Spinal cord (tissue), 10 donors: ENCODE results near the gene OR6A2. TPM values are rescaled to one million over a fixed set of nuclear protein-coding genes. Genes with fewer than 3 reads are reported as not detected.
A peak's percentile ranks its signal among the peaks of the same experiment; 100 is the strongest.

Source experiments
- DNase-seq, 6 donors: peaks; one replicate each; pipeline versions ENCODE4 v3.0.0 to v3.0.0-alpha.2; 2013 to 2015; ENCODE audit warnings: low spot score in 6 of 6, low read depth in 4 of 6
- H3K27ac ChIP-seq: one replicate; pipeline ENCODE4 v1.5.1; 2013; ENCODE audit warnings: low read depth, low read length, control low read depth
- H3K27me3 ChIP-seq: one replicate; pipeline ENCODE4 v1.6.1; 2013; ENCODE audit warnings: low read length; ENCODE audit not compliant: control insufficient read depth, insufficient read depth
- H3K36me3 ChIP-seq: one replicate; pipeline ENCODE4 v1.6.1; 2013; ENCODE audit warnings: low read length; ENCODE audit not compliant: control insufficient read depth, insufficient read depth
- H3K4me1 ChIP-seq: one replicate; pipeline ENCODE4 v1.6.1; 2013; ENCODE audit warnings: low read length; ENCODE audit not compliant: control insufficient read depth, insufficient read depth
- H3K4me3 ChIP-seq: one replicate; pipeline ENCODE4 v1.5.1; 2013; ENCODE audit warnings: low read depth, low read length, control low read depth
- H3K9me3 ChIP-seq: one replicate; pipeline ENCODE4 v1.6.1; 2013; ENCODE audit warnings: low read length; ENCODE audit not compliant: control insufficient read depth, insufficient read depth
- WGBS: methylation state at CpG from one replicate; pipeline ENCODE4 v1.1.5; 2013; ENCODE audit warnings: missing lambda C conversion rate; ENCODE audit not compliant: insufficient coverage; 5-methylcytosine and 5-hydroxymethylcytosine counted together
- polyA plus RNA-seq, 2 donors: library from polyadenylated mRNA; unstranded; fragments of 120-200 nt; gene quantifications; one replicate each; pipeline ENCODE4 v1.2.1, GENCODE V29; 2013; ENCODE audit not compliant: insufficient read length in 2 of 2
- total RNA-seq, 2 donors: library from RNA; depleted of rRNA in 1 of 2; stranded (reverse); fragments of 120-200 nt in 1 of 2; fragments of >200 nt in 1 of 2; gene quantifications; one replicate each; pipeline versions ENCODE4 v1.2.3 to v1.2.4, GENCODE V29; 2013 to 2014
- donor health status: healthy.

OR6A2 gene
- total and polyA plus RNA-seq, 4 donors = 0.11 to 0.89 TPM; not detected in 2

- no peak within 1 kb of the TSS for H3K4me3 ChIP-seq
- 100% methylated on average over 1 of the region's 4 CpGs for WGBS
- H3K27ac ChIP-seq = no peak within 1 kb of the TSS
- H3K27me3 ChIP-seq = no peaks in the 10 kb centered on the region
- no peak for DNase-seq
- H3K9me3 ChIP-seq = no peaks in the 10 kb centered on the region
- no peaks in the 10 kb centered on the region for H3K36me3 ChIP-seq
- no peaks in the 10 kb centered on the region for H3K4me1 ChIP-seq
Observed at GRCh38 chr11:6771926-6772893, 27.3 kb downstream of the OR6A2 start, which contains the start of gene OR2AG2. TSS of gene OR2AG2 (minus strand) at chr11:6771976. CDS start at chr11:6768957, 3,019 bp downstream.

- 50% methylated on average over 2 of the region's 2 CpGs for whole genome bisulfite sequencing
- no peaks in the 10 kb centered on the region for H3K27me3 ChIP-seq
- no peak overlapping the region for H3K4me3 ChIP-seq
- H3K4me1 ChIP-seq = no peaks in the 10 kb centered on the region
- no peaks in the 10 kb centered on the region for H3K9me3 ChIP-seq
- no peak overlapping the region for H3K27ac ChIP-seq
- no peaks in the 10 kb centered on the region for H3K36me3 ChIP-seq
- peak; percentile 31 to 89 (median 44) for DNase-seq
Observed at GRCh38 chr11:6757373-6757967, 42.0 kb downstream of the OR6A2 start.

GRCh38 chr11:6755953-6756347 is 43.5 kb downstream of the OR6A2 start:
- no peaks in the 10 kb centered on the region for H3K9me3 ChIP-seq
- no peaks in the 10 kb centered on the region for H3K4me1 ChIP-seq
- no peak overlapping the region for H3K27ac ChIP-seq
- no peaks in the 10 kb centered on the region for H3K27me3 ChIP-seq
- no peaks in the 10 kb centered on the region for H3K36me3 ChIP-seq
- no peak for DNase-seq
- no peak overlapping the region for H3K4me3 ChIP-seq
- no CpG with 5 or more reads among the region's 1 CpG for WGBS

GRCh38 chr11:6755303-6755952 is 44.1 kb downstream of the OR6A2 start:
- no peaks in the 10 kb centered on the region for H3K27me3 ChIP-seq
- H3K4me3 ChIP-seq = no peak overlapping the region
- H3K27ac ChIP-seq = no peak overlapping the region
- no peaks in the 10 kb centered on the region for H3K4me1 ChIP-seq
- no peaks in the 10 kb centered on the region for H3K9me3 ChIP-seq
- no peaks in the 10 kb centered on the region for H3K36me3 ChIP-seq
- WGBS = no CpG with 5 or more reads among the region's 5 CpGs
- peak in 4 of 6 donors; percentile 15 to 81 (median 52) for DNase-seq

DNA sequence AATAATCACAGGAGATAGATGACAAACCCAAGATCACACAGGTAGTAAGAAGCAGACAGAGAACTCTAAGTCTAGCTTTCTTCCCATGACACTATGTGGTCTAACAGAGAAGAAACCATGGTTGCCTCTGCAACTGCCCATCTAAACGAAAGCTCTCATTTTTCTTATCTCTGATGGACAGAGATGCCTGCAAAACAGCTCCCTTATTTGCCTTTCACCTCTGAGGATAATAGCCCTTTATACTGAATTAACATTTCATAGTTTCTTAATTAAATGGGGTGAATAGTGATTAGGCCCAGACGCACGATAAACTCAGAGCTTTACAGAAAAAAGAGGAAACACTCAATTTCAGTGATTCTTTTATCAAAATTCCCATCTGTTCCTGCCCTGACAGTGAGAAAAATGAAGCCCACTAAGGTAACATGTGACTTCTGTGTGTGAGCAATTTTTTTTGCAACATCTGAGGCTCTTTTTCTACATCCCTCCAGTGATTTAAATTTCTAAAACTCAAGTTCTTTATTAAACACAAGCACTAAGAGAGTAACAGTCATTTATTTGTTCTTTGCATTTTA is 52.3 kb downstream of the OR6A2 start:
- WGBS = no CpG with 5 or more reads among the region's 3 CpGs
- no peak overlapping the region for H3K4me3 ChIP-seq
- H3K27ac ChIP-seq = no peak overlapping the region
- no peak for DNase-seq
- H3K27me3 ChIP-seq = no peaks in the 10 kb centered on the region
- no peaks in the 10 kb centered on the region for H3K9me3 ChIP-seq
- H3K36me3 ChIP-seq = no peaks in the 10 kb centered on the region
- no peaks in the 10 kb centered on the region for H3K4me1 ChIP-seq

- Histone ChIP-seq H3K4me1 (no peaks in the 10 kb centered on the region), H3K9me3 (no peaks in the 10 kb centered on the region), H3K36me3 (no peaks in the 10 kb centered on the region), H3K4me3 (no peak overlapping the region), H3K27me3 (no peaks in the 10 kb centered on the region), H3K27ac (no peak overlapping the region)
- WGBS = no CpG with 5 or more reads among the region's 1 CpG
- no peak for DNase-seq
Observed at GRCh38 chr11:6746626-6747025, 52.9 kb downstream of the OR6A2 start.

DNA sequence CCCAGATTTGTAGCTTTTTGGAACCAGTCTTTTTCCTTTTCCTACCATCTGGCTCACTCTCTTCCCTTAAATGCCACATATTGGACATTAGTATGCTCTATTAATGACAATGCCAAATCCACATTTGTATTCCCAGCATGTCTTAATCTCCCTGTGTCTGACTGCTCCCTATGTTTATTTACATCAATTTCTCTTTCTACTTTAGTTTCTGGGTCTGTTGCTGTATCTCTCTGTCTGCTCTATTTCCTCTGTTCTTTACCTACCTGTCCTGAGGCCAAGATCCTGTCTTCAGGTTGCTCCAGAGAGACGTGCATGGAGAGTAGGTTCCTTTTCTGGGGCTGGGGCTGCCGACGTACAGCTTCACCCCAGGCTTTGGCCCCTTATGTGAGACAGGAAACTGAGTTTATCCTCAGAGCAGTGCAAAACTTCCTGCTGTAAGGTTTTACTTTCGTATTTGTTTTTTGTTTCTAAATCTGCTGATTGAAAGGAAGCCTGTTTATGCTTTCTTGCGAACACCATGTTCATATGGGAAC is 53.3 kb downstream of the OR6A2 start:
- Histone ChIP-seq H3K27me3 (no peaks in the 10 kb centered on the region), H3K9me3 (no peaks in the 10 kb centered on the region), H3K36me3 (no peaks in the 10 kb centered on the region), H3K27ac (no peak overlapping the region), H3K4me1 (no peaks in the 10 kb centered on the region), H3K4me3 (no peak overlapping the region)
- WGBS = 63% methylated on average over 5 of the region's 5 CpGs
- DNase-seq = peak in 1 of 6 donors; percentile 62

DNA sequence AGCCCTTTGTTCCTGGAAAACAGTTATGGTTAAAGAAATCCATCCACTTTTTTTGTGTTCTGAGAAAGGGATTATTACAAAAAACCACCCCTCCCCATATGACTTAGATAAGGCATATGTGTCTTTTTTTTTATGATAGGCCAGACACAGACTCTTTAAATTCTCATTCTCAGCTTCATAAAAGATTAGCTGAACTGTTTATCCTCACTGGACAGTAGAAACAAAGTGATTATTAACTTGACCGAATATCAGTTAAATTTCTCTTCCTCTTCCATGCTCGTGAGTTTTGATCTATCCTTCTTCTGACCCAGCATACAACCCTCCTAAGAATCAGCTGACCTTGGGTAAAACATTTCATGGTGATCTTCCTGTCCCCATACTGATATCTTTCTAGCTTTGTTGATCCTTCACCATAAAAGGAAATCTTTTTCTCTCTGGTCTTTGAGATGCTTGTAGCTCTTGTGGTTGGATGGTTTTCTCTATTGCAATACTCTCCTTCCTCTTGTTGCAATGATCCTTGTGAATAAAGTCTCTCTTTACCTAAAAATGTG is 53.9 kb downstream of the OR6A2 start:
- Histone ChIP-seq H3K27me3 (no peaks in the 10 kb centered on the region), H3K27ac (no peak overlapping the region), H3K36me3 (no peaks in the 10 kb centered on the region), H3K9me3 (no peaks in the 10 kb centered on the region), H3K4me1 (no peaks in the 10 kb centered on the region), H3K4me3 (no peak overlapping the region)
- 92% methylated on average over 2 of the region's 2 CpGs for WGBS
- DNase-seq = no peak

GRCh38 chr11:6745018-6745417 is 54.5 kb downstream of the OR6A2 start:
- Histone ChIP-seq H3K36me3 (no peaks in the 10 kb centered on the region), H3K27me3 (no peaks in the 10 kb centered on the region), H3K4me1 (no peaks in the 10 kb centered on the region), H3K4me3 (no peak overlapping the region), H3K9me3 (no peaks in the 10 kb centered on the region), H3K27ac (no peak overlapping the region)
- 62% methylated on average over 4 of the region's 4 CpGs for WGBS
- no peak for DNase-seq
